ENCODE results near the gene MOSPD3. TPM values are rescaled to one million over a fixed set of nuclear protein-coding genes. Genes with fewer than 3 reads are reported as not detected.

Gene MOSPD3
- total RNA-seq, 6 donors from 2014 or later = 9.9 to 25.8 (median 16.0) TPM

DNA sequence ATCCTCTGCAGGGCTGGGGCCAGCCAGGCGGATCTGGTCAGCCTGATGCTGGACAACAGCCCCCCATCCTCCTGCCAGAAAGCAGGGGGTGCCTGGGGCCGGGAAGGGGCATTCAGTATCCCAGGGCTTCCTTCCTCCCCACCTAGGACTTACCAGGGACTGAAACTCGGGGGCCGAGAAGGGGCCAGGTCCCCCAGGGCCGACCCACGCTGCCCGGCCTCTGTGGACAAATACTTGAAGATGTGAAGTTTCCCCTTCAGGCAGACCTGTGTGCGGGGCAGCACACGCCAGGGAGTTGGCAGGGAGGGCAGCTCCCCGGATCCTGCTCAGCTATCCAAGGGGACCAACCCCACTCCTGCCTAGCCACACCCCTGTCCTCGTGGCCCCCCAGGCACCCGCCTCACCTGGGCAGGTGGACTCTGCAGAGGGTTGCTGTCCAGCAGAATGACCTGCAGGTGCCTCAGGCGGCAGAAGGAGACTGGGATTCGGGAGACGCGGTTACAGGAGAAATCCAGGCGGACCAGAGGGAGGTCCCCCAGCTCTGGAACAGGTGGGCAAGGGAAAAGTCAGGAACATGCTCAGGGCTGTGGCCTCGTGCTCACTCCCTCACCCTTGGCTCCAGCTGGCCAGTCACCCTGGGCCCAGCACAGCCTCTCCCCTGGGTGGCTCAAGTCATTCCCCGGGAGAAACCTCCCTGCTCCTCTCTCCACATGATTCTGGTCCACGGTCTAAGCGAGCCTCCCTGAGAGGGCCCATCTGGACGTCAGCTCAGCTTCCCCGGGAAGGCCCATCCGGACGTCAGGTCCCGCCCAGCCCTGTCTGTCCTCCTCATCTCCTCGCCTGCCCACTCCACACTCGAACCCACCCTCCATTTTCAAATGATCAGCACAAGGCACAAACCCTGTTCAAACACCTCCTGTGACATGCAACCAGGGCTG is 33.8 kb upstream of the MOSPD3 start:
- TF ChIP-seq, protein P1, sequence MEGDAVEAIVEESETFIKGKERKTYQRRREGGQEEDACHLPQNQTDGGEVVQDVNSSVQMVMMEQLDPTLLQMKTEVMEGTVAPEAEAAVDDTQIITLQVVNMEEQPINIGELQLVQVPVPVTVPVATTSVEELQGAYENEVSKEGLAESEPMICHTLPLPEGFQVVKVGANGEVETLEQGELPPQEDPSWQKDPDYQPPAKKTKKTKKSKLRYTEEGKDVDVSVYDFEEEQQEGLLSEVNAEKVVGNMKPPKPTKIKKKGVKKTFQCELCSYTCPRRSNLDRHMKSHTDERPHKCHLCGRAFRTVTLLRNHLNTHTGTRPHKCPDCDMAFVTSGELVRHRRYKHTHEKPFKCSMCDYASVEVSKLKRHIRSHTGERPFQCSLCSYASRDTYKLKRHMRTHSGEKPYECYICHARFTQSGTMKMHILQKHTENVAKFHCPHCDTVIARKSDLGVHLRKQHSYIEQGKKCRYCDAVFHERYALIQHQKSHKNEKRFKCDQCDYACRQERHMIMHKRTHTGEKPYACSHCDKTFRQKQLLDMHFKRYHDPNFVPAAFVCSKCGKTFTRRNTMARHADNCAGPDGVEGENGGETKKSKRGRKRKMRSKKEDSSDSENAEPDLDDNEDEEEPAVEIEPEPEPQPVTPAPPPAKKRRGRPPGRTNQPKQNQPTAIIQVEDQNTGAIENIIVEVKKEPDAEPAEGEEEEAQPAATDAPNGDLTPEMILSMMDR (IDR thresholded peaks at IDR 0.05) = no peak
- TF ChIP-seq POLR2AphosphoS5 (IDR thresholded peaks at IDR 0.05) (no peak), POLR2A (IDR thresholded peaks at IDR 0.05) (no peak), EP300 (IDR thresholded peaks at IDR 0.05) (no peak)
- WGBS, 2 donors = 88 to 94% methylated on average over 17 to 21 of the region's 28 CpGs
- peaks cover 17 to 29% (median 20%) of the 10 kb centered on the region in 4 donors for H3K4me1 ChIP-seq
- DNase-seq (no peak), ATAC-seq (ENCODE audit: low FRiP score in 2 of 2) (no peak)
- no peaks in the 10 kb centered on the region for H3K27me3 ChIP-seq
- H3K4me3 ChIP-seq = no peak overlapping the region
- H3K36me3 ChIP-seq = peaks cover 58 to 89% (median 85%) of the 10 kb centered on the region in 4 donors
- no peak overlapping the region for H3K27ac ChIP-seq
- H3K9me3 ChIP-seq = no peaks in the 10 kb centered on the region

- WGBS, 2 donors = 83 to 88% methylated on average over 8 to 11 of the region's 11 CpGs
- TF ChIP-seq POLR2A (IDR thresholded peaks at IDR 0.05) (no peak), POLR2AphosphoS5 (IDR thresholded peaks at IDR 0.05) (no peak), EP300 (IDR thresholded peaks at IDR 0.05) (no peak)
- TF ChIP-seq, protein P1 (IDR thresholded peaks at IDR 0.05) = no peak
- peaks cover 46 to 69% (median 64%) of the 10 kb centered on the region in 4 donors for H3K36me3 ChIP-seq
Observed at GRCh38 chr7:100580466-100581283, 31.7 kb upstream of the MOSPD3 start.

DNA sequence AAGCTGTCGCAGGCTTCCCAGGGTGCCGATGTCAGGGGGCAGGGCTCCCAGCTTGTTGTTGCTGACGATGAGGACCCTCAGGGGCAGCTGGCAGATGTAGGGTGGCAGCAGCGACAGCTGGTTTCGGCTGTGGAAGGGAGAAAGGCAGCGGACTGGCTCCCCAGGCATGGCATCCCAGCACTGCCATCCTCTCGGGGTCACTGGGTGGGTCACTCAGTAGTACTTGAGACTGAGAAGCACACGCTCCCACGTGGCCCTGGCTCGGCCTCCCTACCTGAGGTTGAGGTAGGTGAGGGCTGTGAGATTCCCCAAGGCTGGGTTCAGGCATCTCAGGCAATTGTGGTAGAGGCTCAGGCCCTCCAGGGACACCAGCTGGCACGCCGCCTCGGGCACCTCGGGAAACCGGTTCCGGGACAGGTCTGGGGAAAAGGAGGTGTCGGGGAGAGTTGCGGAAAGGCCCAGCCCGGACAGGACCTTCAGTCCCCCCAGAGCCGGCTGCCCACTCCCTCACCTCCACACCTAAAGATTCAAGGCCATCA is 30.2 kb upstream of the MOSPD3 start:
- ATAC-seq (ENCODE audit: low FRiP score in 2 of 2) (no peak), DNase-seq (peak; percentile 86 to 96)
- WGBS, 2 donors = 67 to 72% methylated on average over 16 to 18 of the region's 20 CpGs
- H3K36me3 ChIP-seq = peaks cover 34 to 55% (median 50%) of the 10 kb centered on the region in 4 donors
- H3K9me3 ChIP-seq = no peaks in the 10 kb centered on the region
- peaks cover 34 to 53% (median 41%) of the 10 kb centered on the region in 4 donors for H3K4me1 ChIP-seq
- peak overlapping the region; percentile 96 to 100 (median 98) for H3K27ac ChIP-seq
- no peaks in the 10 kb centered on the region for H3K27me3 ChIP-seq
- H3K4me3 ChIP-seq = peak overlapping the region in 2 of 4 donors; percentile 85 to 87
- TF ChIP-seq, protein P1 (IDR thresholded peaks at IDR 0.05) = no peak
- TF ChIP-seq POLR2AphosphoS5 (IDR thresholded peaks at IDR 0.05) (no peak), POLR2A (IDR thresholded peaks at IDR 0.05) (no peak)

More at GRCh38 chr7:100580466-100581283, 31.7 kb upstream of the MOSPD3 start:
- no peak overlapping the region for H3K27ac ChIP-seq
- DNase-seq (no peak), ATAC-seq (ENCODE audit: low FRiP score in 2 of 2) (no peak)
- no peaks in the 10 kb centered on the region for H3K27me3 ChIP-seq
- no peaks in the 10 kb centered on the region for H3K9me3 ChIP-seq
- peaks cover 34 to 48% (median 37%) of the 10 kb centered on the region in 4 donors for H3K4me1 ChIP-seq
- no peak overlapping the region for H3K4me3 ChIP-seq

DNA sequence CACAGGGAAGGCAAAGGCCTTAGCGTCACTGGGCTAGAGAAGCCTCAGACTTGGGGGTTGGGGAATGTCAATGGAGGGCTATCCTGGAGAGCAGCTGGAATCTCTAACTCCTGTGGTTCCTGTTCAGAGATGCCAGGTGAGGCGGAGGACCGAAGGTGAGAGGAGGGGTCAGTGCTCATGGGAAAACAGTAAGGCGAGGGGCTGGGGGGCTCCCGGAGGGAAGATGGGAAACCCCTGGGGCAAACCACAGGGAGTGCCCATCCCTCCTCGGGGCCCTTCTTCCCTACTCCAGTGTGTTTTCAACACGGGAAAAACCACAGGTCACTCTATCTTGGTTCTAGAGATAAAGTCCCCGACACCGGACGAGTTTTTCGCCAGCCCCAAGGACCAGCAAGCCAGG is 29.7 kb upstream of the MOSPD3 start:
- H3K9me3 ChIP-seq = no peaks in the 10 kb centered on the region
- 54 to 55% methylated on average over 11 of the region's 11 CpGs for WGBS, 2 donors
- no peak for DNase-seq
- H3K4me3 ChIP-seq = peak overlapping the region in 2 of 4 donors; percentile 85 to 87
- peaks cover 28 to 49% (median 45%) of the 10 kb centered on the region in 4 donors for H3K36me3 ChIP-seq
- no peaks in the 10 kb centered on the region for H3K27me3 ChIP-seq
- TF ChIP-seq, protein P1 (IDR thresholded peaks at IDR 0.05) = no peak
- TF ChIP-seq POLR2AphosphoS5 (IDR thresholded peaks at IDR 0.05) (no peak), EP300 (IDR thresholded peaks at IDR 0.05) (no peak), POLR2A (IDR thresholded peaks at IDR 0.05) (no peak)
- H3K4me1 ChIP-seq = peaks cover 34 to 59% (median 45%) of the 10 kb centered on the region in 4 donors
- ATAC-seq (ENCODE audit: low FRiP score in 2 of 2) = no peak
- peak overlapping the region; percentile 96 to 100 (median 98) for H3K27ac ChIP-seq

Measured in upper lobe of left lung (tissue), 6 donors.